GM23248 (cell line): Measurements from ENCODE around the gene DDA1. TPM values are rescaled to one million over a fixed set of nuclear protein-coding genes. Genes with fewer than 3 reads are reported as not detected.

Experiments
- DNase-seq: peaks from one replicate; pipeline ENCODE4 v3.0.0-alpha.2; 2015
- H2AFZ ChIP-seq: fragments of 200-600 bp; sonication (generic); 2 replicates; pipeline ENCODE4 v1.6.1; 2016; ENCODE audit warnings: antibody characterized with exemption
- H3F3A ChIP-seq: fragments of 200-600 bp; sonication (generic); 2 replicates; pipeline ENCODE4 v1.6.1; 2016; ENCODE audit warnings: mild to moderate bottlenecking, antibody characterized with exemption, mixed run types; ENCODE audit not compliant: insufficient read depth
- H3K27ac ChIP-seq: fragments of 200-600 bp; sonication (generic); 2 replicates; pipeline ENCODE4 v1.5.1; 2016; ENCODE audit warnings: mild to moderate bottlenecking
- H3K27me3 ChIP-seq: fragments of 200-600 bp; sonication (generic); replicated peaks from 2 replicates; pipeline ENCODE4 v1.6.1; 2016; ENCODE audit warnings: mild to moderate bottlenecking; ENCODE audit not compliant: insufficient read depth
- H3K36me3 ChIP-seq: fragments of 200-600 bp; sonication (generic); 2 replicates; pipeline ENCODE4 v1.6.1; 2016; ENCODE audit warnings: low read depth, mild to moderate bottlenecking
- H3K4me1 ChIP-seq: fragments of 200-600 bp; sonication (generic); 2 replicates; pipeline ENCODE4 v1.6.1; 2016; ENCODE audit warnings: mild to moderate bottlenecking; ENCODE audit not compliant: insufficient read depth
- H3K4me2 ChIP-seq: fragments of 200-600 bp; sonication (generic); one replicate; pipeline ENCODE4 v1.6.1; 2016; ENCODE audit warnings: mild to moderate bottlenecking; ENCODE audit not compliant: unreplicated experiment
- H3K4me3 ChIP-seq: fragments of 200-600 bp; sonication (generic); 2 replicates; pipeline ENCODE4 v1.5.1; 2016; ENCODE audit warnings: mild to moderate bottlenecking
- H3K79me2 ChIP-seq: fragments of 200-600 bp; sonication (generic); 2 replicates; pipeline ENCODE4 v1.6.1; 2016; ENCODE audit warnings: mild to moderate bottlenecking; ENCODE audit not compliant: insufficient read depth
- H3K9ac ChIP-seq: fragments of 200-600 bp; sonication (generic); 2 replicates; pipeline ENCODE4 v1.6.1; 2016; ENCODE audit warnings: mild to moderate bottlenecking
- H3K9me2 ChIP-seq: fragments of 200-600 bp; sonication (generic); 2 replicates; pipeline ENCODE4 v1.6.1; 2016; ENCODE audit warnings: mixed run types, mild to moderate bottlenecking, moderate library complexity; ENCODE audit not compliant: insufficient read depth
- H3K9me3 ChIP-seq: fragments of 200-600 bp; sonication (generic); one replicate; pipeline ENCODE4 v1.6.1; 2017; ENCODE audit warnings: low read depth
- H4K20me1 ChIP-seq: fragments of 200-600 bp; sonication (generic); 2 replicates; pipeline ENCODE4 v1.6.0; 2016; ENCODE audit not compliant: insufficient read depth
- EZH2 ChIP-seq: fragments of 200-600 bp; sonication (generic); IDR thresholded peaks from 2 replicates; pipeline ENCODE4 v1.6.1; 2018; ENCODE audit warnings: antibody characterized with exemption, mild to moderate bottlenecking; ENCODE audit not compliant: insufficient read depth, poor library complexity, severe bottlenecking
- EZH2phosphoT487 ChIP-seq: fragments of 200-600 bp; sonication (generic); IDR thresholded peaks from 2 replicates; pipeline ENCODE4 v1.6.1; 2018; ENCODE audit warnings: antibody characterized with exemption, moderate library complexity, mild to moderate bottlenecking, low read depth; ENCODE audit not compliant: insufficient read depth
- WGBS, 2 experiments: methylation state at CpG; one replicate each; pipeline ENCODE4 v1.1.6; 2015 to 2017; ENCODE audit warnings: low lambda C conversion rate in 2 of 2, low coverage in 1 of 2; ENCODE audit errors: missing lambda C conversion rate in 2 of 2; 5-methylcytosine and 5-hydroxymethylcytosine counted together
- in situ Hi-C: fragments of 300-500 bp; cut with MboI; formaldehyde crosslinking; loops from 2 replicates; pipeline ENCODE4 v1.15.0; 2020
- polyA plus RNA-seq: library from polyadenylated mRNA; unstranded; fragments of >200 nt; fragmentation: Nextera tagmentation; extraction: Ambion mirVana; gene quantifications from 2 replicates; pipeline ENCODE4 v1.2.1, GENCODE V29; 2016
- total RNA-seq: library from RNA; depleted of rRNA; stranded (reverse); fragments of >200 nt; shearing (Covaris generic); gene quantifications from 2 replicates; pipeline ENCODE4 v1.2.3, GENCODE V29; 2014

Gene DDA1
- total and polyA plus RNA-seq, 2 experiments from 2014 or later: 10.9 to 87.8 TPM

DNA sequence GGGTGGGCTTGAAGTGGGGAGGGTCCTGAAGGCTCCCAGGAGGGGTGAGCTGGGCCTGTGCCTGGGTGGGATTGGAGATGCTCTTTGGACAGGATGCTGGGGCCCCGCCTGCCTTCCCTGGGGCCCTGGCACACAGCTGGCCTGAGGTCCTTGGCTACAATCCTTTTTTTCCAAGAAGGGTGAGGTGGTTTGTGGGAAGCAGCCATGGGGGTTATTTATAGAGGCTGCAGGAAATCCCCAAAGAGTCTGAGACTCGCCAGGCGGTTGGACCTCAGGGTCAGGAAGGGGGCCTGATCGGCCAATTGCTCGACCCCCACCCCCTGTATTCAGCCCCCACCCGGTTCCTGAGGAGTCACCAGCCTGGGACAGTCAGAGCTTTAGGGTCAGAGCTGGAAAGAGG is 38.0 kb downstream of the DDA1 start:
- peak; percentile 38 for DNase-seq
- H3K79me2 ChIP-seq: no peaks in the 10 kb centered on the region
- no peaks in the 10 kb centered on the region for H3K9me3 ChIP-seq
- H2AFZ ChIP-seq: no peak overlapping the region
- no peak overlapping the region for H3K27ac ChIP-seq
- no peak overlapping the region for H3K9ac ChIP-seq
- H3F3A ChIP-seq: no peaks in the 10 kb centered on the region
- no peaks in the 10 kb centered on the region for H3K9me2 ChIP-seq
- no peaks in the 10 kb centered on the region for H3K4me1 ChIP-seq
- TF ChIP-seq EZH2 (no peak), EZH2phosphoT487 (no peak)
- H3K27me3 ChIP-seq: no peaks in the 10 kb centered on the region; the same call in 1 of the 2 replicates
- H4K20me1 ChIP-seq: no peaks in the 10 kb centered on the region
- no peak overlapping the region for H3K4me2 ChIP-seq
- WGBS, 2 experiments: 11 to 25% methylated on average over 5 to 6 of the region's 6 CpGs
- no peaks in the 10 kb centered on the region for H3K36me3 ChIP-seq
- in situ Hi-C loops: loop anchor here (5.0 kb wide), 1 partner anchor 35 kb away; no protein-coding TSS in a partner anchor
- H3K4me3 ChIP-seq: no peak overlapping the region

GRCh38 chr19:17347877-17348276 is 38.5 kb downstream of the DDA1 start:
- in situ Hi-C loops: loop anchor here (5.0 kb wide), 1 partner anchor 34 kb away; no protein-coding TSS in a partner anchor
- no peaks in the 10 kb centered on the region for H3K9me2 ChIP-seq
- no peak overlapping the region for H2AFZ ChIP-seq
- no peaks in the 10 kb centered on the region for H3K9me3 ChIP-seq
- no peak overlapping the region for H3K9ac ChIP-seq
- TF ChIP-seq EZH2phosphoT487 (no peak), EZH2 (no peak)
- H3K4me1 ChIP-seq: no peaks in the 10 kb centered on the region
- no peaks in the 10 kb centered on the region for H3K36me3 ChIP-seq
- no peak overlapping the region for H3K4me2 ChIP-seq
- no peaks in the 10 kb centered on the region; the same call in 1 of the 2 replicates for H3K27me3 ChIP-seq
- no peaks in the 10 kb centered on the region for H4K20me1 ChIP-seq
- H3K27ac ChIP-seq: no peak overlapping the region
- H3K79me2 ChIP-seq: no peaks in the 10 kb centered on the region
- no peak for DNase-seq
- no peak overlapping the region for H3K4me3 ChIP-seq
- 21 to 25% methylated on average over 2 of the region's 2 CpGs for WGBS, 2 experiments
- H3F3A ChIP-seq: no peaks in the 10 kb centered on the region

DNA sequence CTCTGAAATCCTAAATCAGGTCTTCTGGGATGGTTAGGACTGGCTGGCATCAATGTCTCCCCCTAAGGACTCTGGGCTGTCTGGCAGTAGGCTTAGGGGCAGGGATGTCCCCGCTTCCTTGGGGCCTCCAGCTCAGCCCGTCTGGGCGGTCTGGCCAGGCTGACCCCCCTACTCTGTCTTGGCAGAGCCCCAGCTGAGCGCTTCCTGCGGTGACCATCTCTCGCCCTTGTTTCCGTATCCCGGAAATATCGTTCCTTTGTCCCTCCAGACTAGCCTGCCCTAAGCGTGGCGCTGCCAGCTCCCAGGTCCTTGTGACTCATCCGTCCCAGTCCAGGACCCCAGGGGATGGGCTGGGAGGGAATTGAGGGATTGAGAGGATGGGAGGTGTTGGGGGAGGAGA is 39.3 kb downstream of the DDA1 start:
- WGBS, 2 experiments: 3 to 4% methylated on average over 12 of the region's 12 CpGs
- Histone ChIP-seq H3K9me3 (no peaks in the 10 kb centered on the region), H2AFZ (peak overlapping the region; percentile 83), H3K9ac (peak overlapping the region; percentile 51; the same call in 1 of the 2 replicates), H3F3A (no peaks in the 10 kb centered on the region), H4K20me1 (no peaks in the 10 kb centered on the region), H3K36me3 (no peaks in the 10 kb centered on the region), H3K4me1 (no peaks in the 10 kb centered on the region), H3K27ac (no peak overlapping the region), H3K27me3 (no peaks in the 10 kb centered on the region; the same call in 1 of the 2 replicates), H3K4me2 (no peak overlapping the region), H3K9me2 (no peaks in the 10 kb centered on the region), H3K4me3 (peak overlapping the region; percentile 38), H3K79me2 (no peaks in the 10 kb centered on the region)
- in situ Hi-C loops: loop anchor here (5.0 kb wide), 1 partner anchor 34 kb away; no protein-coding TSS in a partner anchor
- peak; percentile 55 for DNase-seq
- TF ChIP-seq EZH2phosphoT487 (no peak), EZH2 (no peak)

GRCh38 chr19:17351815-17352435 is 42.6 kb downstream of the DDA1 start:
- in situ Hi-C loops: no loop called here
- no peaks in the 10 kb centered on the region for H3K9me2 ChIP-seq
- H3K27ac ChIP-seq: no peak overlapping the region
- no peak overlapping the region for H3K4me2 ChIP-seq
- 88 to 91% methylated on average over 35 to 45 of the region's 45 CpGs for WGBS, 2 experiments
- no peaks in the 10 kb centered on the region for H3K36me3 ChIP-seq
- H4K20me1 ChIP-seq: no peaks in the 10 kb centered on the region
- H3K9ac ChIP-seq: no peak overlapping the region
- H3K9me3 ChIP-seq: no peaks in the 10 kb centered on the region
- no peak for TF ChIP-seq EZH2
- no peak for DNase-seq
- no peaks in the 10 kb centered on the region for H3K79me2 ChIP-seq
- no peaks in the 10 kb centered on the region; the same call in 1 of the 2 replicates for H3K27me3 ChIP-seq
- H3K4me3 ChIP-seq: no peak overlapping the region
- H2AFZ ChIP-seq: no peak overlapping the region
- H3K4me1 ChIP-seq: no peaks in the 10 kb centered on the region
- H3F3A ChIP-seq: no peaks in the 10 kb centered on the region
